ENCODE measurements around the gene BICRA.
"Not testable (repeated sequence)": the region's sequence is repeated elsewhere in the genome, so short reads cannot be mapped to it uniquely, and the experiment has no call there.

Gene BICRA

GRCh38 chr19:47608969-47609905, at the start of gene BICRA:
Gene BICRA (plus strand): TSS chr19:47609134. CDS start chr19:47673575, 64,441 bp downstream.
- peak; percentile 68 for DNase-seq (ENCODE audit: low read depth)

DNA sequence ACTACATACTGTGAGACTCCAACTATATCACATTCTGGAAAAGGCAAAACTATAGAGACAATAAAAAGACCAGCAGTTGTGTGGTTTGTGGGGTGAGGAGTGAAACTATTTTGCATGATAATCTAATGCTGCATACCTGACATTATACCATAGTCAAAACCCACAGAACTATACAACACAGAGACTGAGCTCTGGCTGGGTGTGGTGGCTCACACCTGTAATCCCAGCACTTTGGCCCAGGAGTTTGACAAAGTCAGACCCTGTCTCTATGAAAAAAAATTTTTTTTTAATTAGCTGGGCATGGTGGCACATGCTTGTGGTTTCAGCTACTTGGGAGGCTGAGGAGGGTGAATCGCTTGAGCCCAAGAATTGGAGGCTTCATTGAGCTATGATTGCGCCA, 47.9 kb upstream of the BICRA start:
- no peak for DNase-seq (ENCODE audit: low read depth)

DNA sequence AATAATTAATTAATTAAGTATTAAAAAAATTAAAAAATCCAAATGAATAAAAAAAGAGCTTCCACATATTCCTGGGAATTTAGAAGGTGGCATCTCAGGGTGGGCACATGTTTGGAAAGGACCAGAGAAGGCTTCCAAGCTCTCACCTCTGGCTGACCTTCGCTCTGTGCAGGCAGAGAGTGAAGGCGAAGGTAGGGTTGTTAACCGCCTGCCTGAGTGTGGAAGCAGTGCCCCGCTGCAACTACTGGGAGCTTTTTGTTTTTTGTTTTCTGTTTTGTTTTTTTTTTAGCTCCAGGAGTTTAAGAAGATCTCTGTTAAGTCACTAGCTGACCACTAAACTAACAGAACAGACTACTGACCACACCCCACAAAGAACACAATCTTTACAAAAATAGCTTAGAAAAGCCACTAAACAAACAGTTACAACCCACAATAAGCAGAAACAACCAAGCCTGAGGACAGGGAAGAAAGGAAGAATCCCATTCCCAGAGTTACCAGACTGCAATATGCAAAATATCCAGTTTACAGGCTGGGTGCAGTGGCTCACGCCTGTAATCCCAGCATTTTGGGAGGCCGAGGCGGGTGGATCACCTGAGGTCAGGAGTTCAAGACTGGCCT, 47.4 kb upstream of the BICRA start:
- no peak for DNase-seq (ENCODE audit: low read depth)

- no peak for DNase-seq (ENCODE audit: low read depth)
These were observed 44.9 kb upstream of the BICRA start for GRCh38 chr19:47564081-47564480.

GRCh38 chr19:47569331-47569730, 39.6 kb upstream of the BICRA start:
- no peak for DNase-seq (ENCODE audit: low read depth)

DNA sequence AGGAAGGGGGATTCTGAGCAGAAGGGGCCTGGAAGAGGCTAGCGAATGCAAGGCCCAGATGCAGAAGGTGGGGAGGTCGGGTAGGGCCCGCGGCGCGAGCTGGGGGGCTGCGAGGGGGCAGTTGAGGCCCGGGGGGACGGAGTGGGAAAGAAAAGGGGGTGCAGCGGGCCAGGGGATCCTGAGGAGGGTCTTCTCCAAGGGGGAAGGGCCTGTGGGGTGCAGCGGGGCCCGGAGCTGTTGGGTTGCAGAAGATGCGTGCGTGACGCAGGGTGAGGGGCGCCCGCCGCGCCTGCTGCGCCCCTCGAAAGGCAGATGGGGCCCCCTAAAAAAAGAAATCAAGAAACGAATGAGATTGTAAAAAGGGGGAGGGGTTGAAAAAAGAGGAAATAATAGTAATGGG, 36.3 kb upstream of the BICRA start:
- DNase-seq (ENCODE audit: low read depth), result no peak

DNA sequence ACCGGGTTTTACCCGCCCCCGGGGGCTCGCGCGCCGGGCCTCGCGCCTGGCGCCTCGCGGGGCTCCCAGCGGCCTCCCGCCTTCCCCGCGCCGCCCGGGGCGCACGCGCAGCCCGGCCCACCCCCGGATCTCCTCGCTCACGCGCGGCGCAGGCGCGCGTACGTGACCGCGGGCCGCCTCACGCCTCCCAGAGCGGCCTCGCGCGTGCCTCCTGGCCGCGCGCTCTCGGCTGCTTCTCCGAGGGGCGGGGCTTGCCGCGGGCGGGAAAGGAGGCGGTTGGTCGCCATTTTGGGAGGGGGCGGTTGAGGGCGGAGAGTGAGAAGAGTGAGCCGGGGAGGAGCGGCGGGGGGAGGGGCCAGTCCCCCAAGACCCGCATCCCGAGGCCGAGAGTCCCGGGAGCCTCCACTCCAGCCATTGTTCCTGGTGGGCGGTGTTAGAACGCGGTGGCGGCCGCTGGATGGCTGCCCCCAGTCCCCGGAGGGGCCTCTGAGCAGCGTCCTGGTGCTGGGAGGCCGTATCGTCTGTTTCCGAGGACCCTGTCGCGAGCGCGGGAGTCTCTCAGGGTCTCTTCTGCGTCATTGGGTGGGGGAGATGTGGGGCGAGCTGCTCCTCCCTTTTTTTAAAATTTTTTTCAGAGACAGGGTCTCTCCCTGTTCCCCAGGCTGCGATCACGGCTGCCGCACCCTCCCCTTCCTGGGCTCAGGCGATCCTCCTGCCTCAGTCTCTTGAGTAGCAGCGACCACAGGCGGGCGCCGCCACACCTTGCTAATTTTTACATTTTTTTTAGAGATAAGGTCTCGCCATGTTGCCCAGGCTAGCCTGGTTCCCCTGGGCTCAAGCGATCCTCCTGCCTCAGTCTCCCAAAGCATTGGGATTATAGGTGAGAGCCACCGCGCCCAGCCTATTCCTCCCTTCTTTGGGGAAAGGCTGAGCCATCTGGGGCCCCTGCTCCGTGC, 35.6 kb upstream of the BICRA start, which contains the start of gene ZNF541:
TSS of gene ZNF541 (minus strand) at position 78 of the 956 bp plus-strand sequence. CDS start 17,292 bp downstream, outside the sequence.
- peak; percentile 76 for DNase-seq (ENCODE audit: low read depth)

DNA sequence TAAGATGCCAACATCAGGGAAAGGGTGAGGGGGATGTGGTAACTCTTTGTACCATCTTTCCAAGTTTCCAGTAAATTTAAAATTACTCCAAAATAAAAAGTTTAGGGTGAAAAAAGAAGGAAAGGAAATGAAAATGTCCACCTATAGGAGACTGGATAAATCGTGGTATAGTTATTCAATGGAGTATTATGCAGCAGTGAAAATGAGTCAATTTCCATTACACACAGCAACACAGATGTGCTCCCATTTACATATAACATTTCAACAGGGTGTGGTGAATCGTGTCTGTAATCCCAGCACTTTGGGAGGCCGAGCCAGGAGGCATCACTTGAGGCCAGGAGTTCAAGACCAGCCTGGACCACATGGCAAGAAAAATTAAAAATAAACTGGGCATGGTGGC, 28.5 kb upstream of the BICRA start:
- no peak for DNase-seq (ENCODE audit: low read depth)

- no peak for DNase-seq (ENCODE audit: low read depth)
These were observed 27.2 kb upstream of the BICRA start for GRCh38 chr19:47581605-47582319.

- no peak for DNase-seq (ENCODE audit: low read depth)
These were observed 26.5 kb upstream of the BICRA start for GRCh38 chr19:47582320-47582909.

DNA sequence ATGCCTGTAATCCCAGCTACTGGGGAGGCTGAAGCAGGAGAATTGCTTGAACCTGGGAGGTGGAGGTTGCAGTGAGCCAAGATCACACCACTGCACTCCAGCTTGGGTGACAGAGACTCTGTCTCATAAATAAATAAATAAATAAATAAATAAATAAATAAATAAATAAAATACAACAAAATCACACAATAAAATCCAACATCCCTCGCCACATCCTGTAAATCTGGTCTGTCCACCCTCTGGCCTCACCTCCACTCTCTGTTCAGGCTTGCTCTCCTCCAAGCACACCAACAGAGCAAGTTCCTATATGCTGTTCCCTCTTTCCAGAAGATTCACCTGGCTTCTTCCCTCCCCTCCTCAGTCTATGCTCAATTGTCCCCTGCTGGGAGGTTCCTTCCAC, 25.8 kb upstream of the BICRA start:
- not testable (repeated sequence) for DNase-seq (ENCODE audit: low read depth)

- no peak for DNase-seq (ENCODE audit: low read depth)
These were observed 21.6 kb upstream of the BICRA start for GRCh38 chr19:47587295-47587694.

DNA sequence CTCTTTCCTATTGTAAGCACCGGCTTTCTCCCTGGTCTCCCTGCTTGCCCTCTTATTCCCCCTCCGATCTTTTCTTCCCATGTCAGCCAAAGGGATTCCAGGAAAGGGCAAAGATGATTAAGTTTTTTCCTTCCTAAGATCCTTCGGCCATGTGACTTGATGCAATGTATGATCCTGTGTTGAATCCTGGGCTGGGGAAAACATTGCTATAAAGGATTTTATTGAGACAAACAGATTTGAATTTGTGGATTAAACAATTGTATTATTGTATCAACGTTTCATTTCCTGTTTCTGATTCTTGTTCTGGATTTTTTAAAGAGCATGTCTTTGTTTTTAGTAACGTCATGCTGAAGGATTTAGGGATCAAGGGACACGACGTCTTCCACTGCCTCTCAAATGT, 19.1 kb upstream of the BICRA start:
- DNase-seq (ENCODE audit: low read depth), result no peak

DNA sequence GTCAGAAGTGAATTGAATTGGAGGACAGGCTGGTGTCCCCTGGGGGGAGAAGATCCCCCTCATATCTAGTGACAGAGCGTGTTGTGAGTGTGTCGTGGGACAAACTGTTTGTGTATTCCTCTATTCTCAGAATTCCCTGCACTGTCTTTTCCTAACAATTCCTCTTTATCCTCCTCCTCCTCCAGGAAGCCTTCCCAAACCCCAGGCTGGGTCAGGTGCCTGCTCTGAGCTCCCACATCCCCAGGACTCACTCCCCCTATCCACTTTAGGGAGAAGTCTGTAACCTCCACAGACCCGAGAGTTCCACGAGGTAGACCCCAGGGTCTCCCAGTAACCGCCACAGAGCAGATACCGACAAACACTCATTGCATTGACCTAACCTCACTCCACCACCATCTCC, 15.1 kb upstream of the BICRA start:
- DNase-seq (ENCODE audit: low read depth), result no peak

GRCh38 chr19:47595944-47596343, 13.0 kb upstream of the BICRA start:
- DNase-seq (ENCODE audit: low read depth), result no peak

GRCh38 chr19:47598407-47599349, 10.3 kb upstream of the BICRA start:
- no peak for DNase-seq (ENCODE audit: low read depth)

GRCh38 chr19:47599671-47600245, 9.2 kb upstream of the BICRA start:
- not testable (repeated sequence) for DNase-seq (ENCODE audit: low read depth)

- peak; percentile 98 for DNase-seq (ENCODE audit: low read depth)
These were observed 8.4 kb upstream of the BICRA start for GRCh38 chr19:47600246-47601179.
